GM18867 (cell line): ENCODE results near the gene IFITM5.

ENCODE experiments used
- ATAC-seq: cut with Tn5 transposase; IDR thresholded peaks from one replicate; pipeline ENCODE4 v1.9.1; 2021; ENCODE audit warnings: mild to moderate bottlenecking, moderate library complexity; ENCODE audit not compliant: unreplicated experiment

Gene IFITM5

GRCh38 chr11:285021-285893, 14.1 kb downstream of the IFITM5 start:
- ATAC-seq: no peak

DNA sequence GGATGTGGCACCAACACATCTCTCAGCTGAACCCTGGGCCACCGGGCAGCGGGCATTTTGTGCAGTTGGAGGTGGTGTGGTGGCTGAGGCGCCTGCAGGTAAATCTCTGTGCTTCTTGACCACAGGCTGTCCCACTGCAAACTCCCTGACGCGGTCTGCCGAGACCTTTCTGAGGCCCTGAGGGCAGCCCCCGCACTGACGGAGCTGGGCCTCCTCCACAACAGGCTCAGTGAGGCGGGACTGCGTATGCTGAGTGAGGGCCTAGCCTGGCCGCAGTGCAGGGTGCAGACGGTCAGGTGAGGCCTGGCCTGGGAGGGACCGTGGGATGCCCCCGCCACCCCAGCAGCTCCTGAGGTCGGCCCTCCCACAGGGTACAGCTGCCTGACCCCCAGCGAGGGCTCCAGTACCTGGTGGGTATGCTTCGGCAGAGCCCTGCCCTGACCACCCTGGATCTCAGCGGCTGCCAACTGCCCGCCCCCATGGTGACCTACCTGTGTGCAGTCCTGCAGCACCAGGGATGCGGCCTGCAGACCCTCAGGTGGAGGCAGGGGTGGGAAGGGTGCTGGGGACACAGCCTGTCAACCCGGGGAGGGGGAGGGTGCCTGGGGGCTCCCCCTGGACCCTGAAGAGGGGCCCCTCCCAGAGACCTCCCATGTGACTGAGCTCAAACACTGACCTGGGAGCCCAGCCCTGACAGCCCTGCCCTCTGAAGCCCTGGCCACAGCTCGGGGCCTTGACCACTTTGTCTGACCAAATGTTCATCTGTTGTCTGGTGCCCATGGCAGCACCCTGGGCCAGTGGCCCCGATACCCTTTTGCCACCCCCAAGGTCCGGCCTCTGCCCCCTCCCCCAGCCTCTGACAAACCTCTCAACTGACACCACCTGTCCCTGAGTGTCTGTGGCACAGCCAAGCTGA, 15.0 kb downstream of the IFITM5 start:
- no peak for ATAC-seq

DNA sequence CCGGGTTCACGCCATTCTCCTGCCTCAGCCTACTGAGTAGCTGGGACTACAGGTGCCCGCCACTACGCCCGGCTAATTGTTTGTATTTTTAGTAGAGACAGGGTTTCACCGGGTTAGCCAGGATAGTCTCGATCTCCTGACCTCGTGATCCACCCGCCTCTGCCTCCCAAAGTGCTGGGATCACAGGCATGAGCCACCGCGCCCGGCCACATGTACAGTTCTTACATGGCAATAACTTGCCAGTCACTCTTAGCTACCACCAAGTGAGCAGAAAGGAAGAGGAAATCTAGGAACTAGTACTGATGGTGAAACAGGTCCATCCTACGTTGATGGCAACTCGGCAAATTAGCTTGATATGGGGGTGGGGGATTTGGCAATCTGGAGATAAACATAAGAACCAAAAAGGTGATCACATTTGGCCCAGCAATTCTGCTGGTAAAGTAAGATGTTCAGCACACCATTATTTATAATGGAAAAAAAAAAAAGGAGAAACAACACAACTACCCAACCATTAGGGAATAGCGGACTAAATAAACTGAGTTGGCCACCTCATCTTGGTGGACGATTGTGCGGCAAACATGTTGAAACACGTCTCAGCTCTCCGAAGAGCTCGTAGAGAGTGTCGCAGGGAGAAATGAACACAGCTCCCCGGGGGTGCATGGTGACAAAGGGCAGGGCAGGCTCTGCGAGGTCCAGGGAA, 15.8 kb downstream of the IFITM5 start:
- no peak for ATAC-seq

GRCh38 chr11:282630-283360, 16.5 kb downstream of the IFITM5 start:
- ATAC-seq: no peak

DNA sequence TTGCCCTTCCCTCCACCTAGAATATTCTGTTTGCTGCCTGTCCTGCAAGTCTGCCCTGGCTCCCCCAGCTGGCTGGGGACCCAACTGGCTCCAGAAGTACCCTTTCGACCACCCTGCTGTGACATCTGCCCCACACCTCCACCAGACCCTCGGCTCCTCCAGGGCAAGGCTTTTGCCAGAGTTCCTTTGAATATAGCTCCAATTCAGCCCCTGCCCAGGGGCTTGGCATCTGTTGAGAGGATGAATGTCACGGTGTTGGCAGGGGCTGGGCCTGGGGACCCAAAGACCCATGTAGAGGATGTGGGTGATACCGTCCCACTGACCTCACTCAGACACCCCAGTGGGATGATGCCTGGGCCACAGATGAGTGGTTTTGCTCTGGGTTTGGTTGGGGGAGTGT, 17.2 kb downstream of the IFITM5 start:
- no peak for ATAC-seq

DNA sequence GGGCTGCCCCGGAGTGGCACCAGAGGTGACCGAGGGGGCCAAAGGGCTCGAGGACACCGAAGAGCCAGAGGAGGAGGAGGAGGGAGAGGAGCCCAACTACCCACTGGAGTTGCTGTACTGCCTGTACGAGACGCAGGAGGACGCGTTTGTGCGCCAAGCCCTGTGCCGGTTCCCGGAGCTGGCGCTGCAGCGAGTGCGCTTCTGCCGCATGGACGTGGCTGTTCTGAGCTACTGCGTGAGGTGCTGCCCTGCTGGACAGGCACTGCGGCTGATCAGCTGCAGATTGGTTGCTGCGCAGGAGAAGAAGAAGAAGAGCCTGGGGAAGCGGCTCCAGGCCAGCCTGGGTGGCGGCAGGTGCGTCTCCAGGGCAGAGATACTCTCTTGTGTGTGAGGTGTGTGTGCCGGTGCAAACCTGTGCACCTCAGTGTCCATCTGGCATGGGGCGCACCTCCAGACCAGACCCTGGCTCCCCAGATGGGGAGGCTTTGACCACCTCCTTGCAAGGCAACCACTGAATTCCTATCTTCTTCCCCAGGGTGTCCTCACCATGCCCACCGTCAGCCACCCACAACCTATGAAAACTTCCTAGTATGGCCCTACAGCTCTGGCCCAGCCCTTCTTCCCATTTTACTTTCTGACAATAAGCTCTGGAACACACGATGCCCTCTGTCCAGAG, 17.7 kb downstream of the IFITM5 start:
- ATAC-seq: no peak

- no peak for ATAC-seq
Measured at GRCh38 chr11:280706-281485, 18.4 kb downstream of the IFITM5 start.

- no peak for ATAC-seq
Measured at GRCh38 chr11:279966-280705, 19.2 kb downstream of the IFITM5 start.

DNA sequence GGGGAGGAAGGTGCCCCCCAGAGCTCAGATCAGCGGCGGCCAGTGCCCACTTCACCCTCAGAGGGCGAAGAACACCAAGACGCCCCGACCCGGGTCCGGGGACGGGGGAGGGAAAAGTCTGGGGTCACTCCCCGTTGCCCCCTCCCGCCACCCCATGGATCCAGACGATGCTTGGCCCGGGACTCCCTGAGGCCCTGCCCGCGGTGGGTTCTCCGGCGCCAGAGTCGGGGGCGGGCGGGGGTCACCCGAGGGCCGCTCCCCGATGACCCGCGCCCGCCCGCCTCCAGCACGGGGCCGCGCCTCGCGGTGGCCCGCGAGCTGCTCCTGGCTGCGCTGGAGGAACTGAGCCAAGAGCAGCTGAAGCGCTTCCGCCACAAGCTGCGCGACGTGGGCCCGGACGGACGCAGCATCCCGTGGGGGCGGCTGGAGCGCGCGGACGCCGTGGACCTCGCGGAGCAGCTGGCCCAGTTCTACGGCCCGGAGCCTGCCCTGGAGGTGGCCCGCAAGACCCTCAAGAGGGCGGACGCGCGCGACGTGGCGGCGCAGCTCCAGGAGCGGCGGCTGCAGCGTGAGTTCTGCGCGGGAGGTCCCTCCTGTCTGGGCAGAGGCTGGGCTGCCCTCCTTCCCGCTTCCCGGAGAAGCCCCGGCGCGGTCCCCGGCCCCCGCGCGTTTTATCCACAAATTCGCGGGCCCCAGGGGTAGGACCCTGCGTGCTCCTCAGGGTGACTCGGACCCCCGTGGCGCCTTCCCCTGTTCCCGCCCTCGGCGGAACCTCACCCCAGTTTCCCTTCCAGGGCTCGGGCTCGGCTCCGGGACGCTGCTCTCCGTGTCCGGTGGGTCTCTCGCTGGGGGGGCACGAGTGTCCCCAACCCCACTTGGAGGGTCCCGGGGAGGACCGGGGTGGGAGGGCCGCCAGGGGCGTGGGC, 20.0 kb downstream of the IFITM5 start:
- no peak for ATAC-seq

- ATAC-seq: no peak
Measured at GRCh38 chr11:278001-278951, 21.1 kb downstream of the IFITM5 start, which contains the start of gene NLRP6. NLRP6 (plus strand) TSS chr11:278407; CDS start chr11:278570, 163 bp downstream.

DNA sequence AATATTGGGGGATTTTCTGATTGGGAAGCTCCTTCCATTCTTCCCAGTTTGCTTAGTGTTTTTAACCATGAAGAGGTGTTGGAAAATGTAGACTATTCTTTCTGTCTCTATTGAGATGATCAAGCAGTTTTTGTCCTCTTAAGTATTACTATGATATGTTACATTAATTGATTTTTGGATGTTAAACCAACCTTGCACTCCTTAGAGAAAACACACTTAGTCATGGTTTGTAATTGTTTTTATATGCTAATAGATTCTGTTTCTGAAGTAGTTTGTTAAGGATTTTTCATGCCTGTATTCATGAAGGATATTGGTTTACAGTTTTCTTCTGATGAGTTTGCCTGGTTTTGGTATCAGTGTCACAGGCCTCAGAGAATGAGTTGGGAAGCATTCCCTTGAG, 23.1 kb downstream of the IFITM5 start:
- ATAC-seq: no peak

- no peak for ATAC-seq
Measured at GRCh38 chr11:272931-273198, 26.5 kb downstream of the IFITM5 start.

GRCh38 chr11:272195-272930, 27.0 kb downstream of the IFITM5 start:
- ATAC-seq: no peak

- no peak for ATAC-seq
Measured at GRCh38 chr11:271319-271715, 28.0 kb downstream of the IFITM5 start.

- ATAC-seq: no peak
Measured at GRCh38 chr11:270451-271318, 28.6 kb downstream of the IFITM5 start.
